Measurements from ENCODE around the gene ELFN1.

DNA sequence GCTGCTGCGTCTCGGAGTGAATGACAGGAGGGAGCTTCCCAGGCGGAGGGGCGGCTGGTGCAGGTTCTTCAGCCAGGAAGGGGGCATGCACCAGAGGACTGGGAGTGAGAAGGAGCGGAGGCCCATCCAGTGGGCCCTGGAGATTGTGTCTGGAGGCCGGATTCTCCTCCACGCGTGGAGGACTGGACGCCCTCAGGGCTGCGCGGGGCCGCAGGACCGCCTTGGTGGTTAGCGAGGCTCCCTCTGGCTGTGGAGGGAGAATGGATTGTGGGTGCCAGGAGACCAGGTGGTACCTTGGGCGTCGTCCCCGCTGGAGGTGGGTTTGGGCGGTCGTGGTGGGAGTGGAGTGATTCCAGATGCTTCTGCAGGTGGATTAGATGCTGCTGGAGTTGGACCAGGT is 68.9 kb downstream of the ELFN1 start:
- TF ChIP-seq, protein P1, sequence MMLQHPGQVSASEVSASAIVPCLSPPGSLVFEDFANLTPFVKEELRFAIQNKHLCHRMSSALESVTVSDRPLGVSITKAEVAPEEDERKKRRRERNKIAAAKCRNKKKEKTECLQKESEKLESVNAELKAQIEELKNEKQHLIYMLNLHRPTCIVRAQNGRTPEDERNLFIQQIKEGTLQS (IDR thresholded peaks at IDR 0.05; ENCODE audit: borderline replicate concordance, extremely low read depth, low read depth, low read length) = no peak
- TF ChIP-seq, protein P2, sequence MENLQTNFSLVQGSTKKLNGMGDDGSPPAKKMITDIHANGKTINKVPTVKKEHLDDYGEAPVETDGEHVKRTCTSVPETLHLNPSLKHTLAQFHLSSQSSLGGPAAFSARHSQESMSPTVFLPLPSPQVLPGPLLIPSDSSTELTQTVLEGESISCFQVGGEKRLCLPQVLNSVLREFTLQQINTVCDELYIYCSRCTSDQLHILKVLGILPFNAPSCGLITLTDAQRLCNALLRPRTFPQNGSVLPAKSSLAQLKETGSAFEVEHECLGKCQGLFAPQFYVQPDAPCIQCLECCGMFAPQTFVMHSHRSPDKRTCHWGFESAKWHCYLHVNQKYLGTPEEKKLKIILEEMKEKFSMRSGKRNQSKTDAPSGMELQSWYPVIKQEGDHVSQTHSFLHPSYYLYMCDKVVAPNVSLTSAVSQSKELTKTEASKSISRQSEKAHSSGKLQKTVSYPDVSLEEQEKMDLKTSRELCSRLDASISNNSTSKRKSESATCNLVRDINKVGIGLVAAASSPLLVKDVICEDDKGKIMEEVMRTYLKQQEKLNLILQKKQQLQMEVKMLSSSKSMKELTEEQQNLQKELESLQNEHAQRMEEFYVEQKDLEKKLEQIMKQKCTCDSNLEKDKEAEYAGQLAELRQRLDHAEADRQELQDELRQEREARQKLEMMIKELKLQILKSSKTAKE (IDR thresholded peaks at IDR 0.05; ENCODE audit: low read depth, poor library complexity, severe bottlenecking) = no peak
- TF ChIP-seq, protein P3, sequence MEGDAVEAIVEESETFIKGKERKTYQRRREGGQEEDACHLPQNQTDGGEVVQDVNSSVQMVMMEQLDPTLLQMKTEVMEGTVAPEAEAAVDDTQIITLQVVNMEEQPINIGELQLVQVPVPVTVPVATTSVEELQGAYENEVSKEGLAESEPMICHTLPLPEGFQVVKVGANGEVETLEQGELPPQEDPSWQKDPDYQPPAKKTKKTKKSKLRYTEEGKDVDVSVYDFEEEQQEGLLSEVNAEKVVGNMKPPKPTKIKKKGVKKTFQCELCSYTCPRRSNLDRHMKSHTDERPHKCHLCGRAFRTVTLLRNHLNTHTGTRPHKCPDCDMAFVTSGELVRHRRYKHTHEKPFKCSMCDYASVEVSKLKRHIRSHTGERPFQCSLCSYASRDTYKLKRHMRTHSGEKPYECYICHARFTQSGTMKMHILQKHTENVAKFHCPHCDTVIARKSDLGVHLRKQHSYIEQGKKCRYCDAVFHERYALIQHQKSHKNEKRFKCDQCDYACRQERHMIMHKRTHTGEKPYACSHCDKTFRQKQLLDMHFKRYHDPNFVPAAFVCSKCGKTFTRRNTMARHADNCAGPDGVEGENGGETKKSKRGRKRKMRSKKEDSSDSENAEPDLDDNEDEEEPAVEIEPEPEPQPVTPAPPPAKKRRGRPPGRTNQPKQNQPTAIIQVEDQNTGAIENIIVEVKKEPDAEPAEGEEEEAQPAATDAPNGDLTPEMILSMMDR (IDR thresholded peaks at IDR 0.05 in 2 of 3, conservative IDR thresholded peaks at IDR 0.05 in 1 of 3; ENCODE audit: control insufficient read depth in 2 of 3, extremely low read depth in 1 of 3, insufficient read depth in 1 of 3, low read depth in 3 of 3, low read length in 3 of 3) = no peak
- TF ChIP-seq MTA3 (IDR thresholded peaks at IDR 0.05; ENCODE audit: borderline replicate concordance, low read length) = no peak

All from GM12878 (cell line).